GM19099 (cell line): Measurements from ENCODE around the gene HELZ.

Experiments used
- POLR2A ChIP-seq: IDR thresholded peaks from 3 replicates; pipeline ENCODE4 v1.6.1; 2011; ENCODE audit warnings: low read depth; ENCODE audit not compliant: insufficient read length; ENCODE audit errors: extremely low read depth

Gene HELZ

DNA sequence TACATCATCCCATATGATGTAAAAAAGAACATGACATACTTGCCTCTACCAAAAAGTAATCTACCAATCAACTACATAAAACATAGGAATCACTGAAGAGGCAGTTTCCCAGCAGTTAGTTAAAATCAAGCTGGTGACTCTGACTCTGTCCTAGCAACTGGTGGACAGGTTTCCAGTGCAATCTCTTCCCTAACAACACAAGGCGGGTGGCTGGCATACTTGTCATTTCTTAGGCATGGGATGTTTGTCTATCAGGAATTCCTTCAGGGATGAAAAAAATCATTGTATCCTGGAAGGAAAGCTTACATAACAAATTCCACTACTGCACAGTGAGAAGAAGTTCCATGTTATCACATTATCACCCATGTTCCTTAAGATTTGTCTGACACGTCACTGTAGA lies 50.9 kb downstream of the HELZ start:
- no peak for TF ChIP-seq POLR2A

DNA sequence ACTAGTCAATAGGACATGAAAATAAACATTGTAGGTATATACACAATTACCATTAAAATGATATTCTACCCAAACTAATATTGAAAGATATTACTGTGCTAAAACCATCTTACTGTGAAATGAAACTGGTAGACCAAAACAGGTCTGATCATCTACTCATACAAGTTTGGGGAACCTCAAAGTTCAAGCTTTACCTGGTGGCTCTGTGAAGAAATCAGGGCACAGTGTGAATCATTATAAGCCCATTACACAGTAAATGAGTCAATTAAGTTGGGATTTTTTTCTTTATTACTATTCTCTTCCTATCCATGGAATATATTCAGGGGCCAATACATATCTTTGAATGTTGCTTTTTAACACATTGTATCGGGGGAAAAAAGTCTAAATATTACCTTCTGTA lies 57.1 kb downstream of the HELZ start:
- TF ChIP-seq POLR2A, result no peak

DNA sequence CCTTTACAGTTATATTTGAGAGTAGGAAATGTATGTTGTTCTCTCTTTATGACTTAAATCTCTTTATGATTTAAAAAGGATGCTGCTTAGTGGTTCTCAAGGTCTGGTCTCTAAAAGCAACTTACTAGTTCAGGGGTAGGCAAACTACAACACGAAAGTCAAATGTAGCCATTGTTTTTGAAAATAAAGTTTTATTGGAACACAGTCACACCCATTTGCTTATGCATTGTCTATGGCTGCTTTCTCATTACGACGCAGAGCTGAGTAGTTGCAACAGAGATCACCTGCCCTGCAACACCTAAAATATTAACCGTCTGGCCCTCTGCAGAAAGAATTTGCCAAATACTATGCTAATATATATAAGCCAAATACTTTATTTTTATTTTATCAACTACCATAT lies 58.2 kb downstream of the HELZ start:
- no peak for TF ChIP-seq POLR2A

DNA sequence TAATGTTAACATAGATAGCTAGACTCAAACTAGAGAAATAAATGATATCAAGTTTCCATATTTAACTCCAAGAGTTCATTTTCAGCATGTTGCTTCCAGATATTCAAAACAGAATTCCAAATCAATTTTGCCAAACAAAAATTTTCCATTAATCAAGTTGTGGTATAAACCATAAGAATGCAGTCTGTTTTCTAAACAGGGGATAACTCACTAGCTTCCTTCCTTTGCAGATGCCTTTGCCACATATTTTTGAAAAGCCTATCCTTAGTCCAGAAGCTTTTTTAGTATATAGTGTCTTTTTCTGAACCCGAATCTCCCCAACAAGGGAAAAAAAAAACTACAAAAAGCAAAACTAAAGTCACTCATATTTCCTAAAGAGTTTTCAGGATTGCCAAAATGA lies 61.5 kb downstream of the HELZ start:
- no peak for TF ChIP-seq POLR2A

DNA sequence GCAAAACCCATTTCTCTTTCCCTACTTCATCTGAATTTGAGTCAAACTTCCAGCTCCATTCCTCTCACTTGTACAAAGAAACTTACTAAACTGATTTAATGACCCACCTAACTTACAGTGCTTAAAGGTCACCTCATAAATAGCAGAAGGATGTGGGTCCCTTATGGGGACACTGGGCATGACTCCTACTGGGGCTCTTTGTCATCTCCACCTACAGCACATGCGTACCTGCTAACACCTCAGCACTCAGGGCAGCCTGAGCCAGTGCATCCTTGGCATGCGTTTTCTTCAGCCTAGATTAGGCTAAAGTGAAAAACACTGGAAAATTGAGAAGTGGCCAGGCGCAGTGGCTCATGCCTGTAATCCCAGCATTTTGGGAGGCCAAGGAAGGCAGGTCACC lies 63.2 kb downstream of the HELZ start:
- TF ChIP-seq POLR2A, result no peak

DNA sequence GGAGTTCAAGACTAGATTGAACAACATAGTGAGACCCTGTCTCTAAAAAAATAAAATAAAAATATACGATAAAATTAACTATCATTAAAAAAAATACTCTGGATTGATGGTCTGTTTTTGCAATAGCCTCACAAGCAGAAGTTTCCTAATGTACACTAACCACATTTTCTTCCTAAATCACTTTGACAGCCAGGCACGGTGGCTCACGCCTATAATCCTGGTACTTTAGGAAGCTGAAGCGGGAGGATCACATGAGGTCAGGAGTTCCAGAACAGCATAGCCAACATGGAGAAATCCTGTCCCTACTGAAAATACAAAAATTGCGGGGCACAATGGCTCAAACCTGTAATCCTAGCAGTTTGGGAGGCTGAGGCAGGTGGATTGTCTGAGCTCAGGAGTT lies 64.7 kb downstream of the HELZ start:
- no peak for TF ChIP-seq POLR2A

DNA sequence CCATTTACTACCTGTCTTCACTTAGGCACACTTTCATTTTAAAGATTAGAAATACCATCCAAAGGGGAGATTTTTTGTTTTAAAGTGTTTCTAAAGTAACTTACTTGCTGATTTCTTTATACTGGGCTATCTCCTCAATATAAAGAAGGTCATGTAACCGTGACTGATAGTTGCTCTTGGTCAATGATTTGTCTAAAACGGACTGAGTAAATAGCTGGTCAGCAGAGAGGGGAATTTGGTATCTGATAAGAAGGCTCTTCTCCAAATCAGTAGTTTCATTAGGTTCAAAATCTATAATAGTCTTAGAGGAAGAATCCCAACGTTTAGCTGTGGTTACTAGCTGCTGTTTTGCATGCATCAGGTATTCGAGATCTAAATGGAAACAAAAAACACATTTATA lies 66.4 kb downstream of the HELZ start:
- no peak for TF ChIP-seq POLR2A

DNA sequence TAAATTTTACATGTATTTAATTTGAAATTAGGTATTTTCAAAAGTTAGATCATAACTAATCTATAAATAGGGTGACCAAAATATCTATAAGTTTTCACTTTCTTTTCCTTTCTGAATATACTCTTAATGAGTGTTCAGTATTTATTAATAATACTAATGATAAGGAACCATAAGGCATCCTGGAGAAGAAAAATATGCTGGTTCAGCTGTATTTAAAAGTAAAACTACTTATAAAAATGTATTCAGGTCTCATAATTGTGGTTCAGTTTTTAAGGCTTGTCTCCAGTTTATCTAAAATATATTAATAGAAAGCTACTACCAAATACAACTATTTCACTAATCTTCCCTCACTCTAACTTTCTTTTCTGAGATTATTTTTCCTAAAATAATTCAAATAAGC lies 67.3 kb downstream of the HELZ start:
- TF ChIP-seq POLR2A, result no peak

DNA sequence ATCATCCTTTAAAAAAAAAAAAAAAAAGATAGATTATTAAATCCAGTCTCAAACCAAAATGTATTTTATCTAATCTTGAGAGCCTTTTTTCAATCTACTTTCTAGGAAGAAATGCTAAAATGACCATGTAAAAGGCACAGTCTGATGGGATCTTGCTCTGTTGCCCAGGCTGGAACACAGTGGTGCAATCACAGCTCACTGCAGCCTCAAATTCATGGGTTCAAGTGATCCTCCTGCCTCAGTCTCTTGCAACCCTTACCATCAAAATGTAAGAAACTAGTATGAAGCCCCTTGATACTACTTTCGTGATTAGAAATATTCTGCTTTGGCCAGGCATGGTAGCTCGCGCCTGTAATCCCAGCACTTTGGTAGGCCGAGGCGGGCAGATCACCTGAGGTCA lies 70.8 kb downstream of the HELZ start:
- TF ChIP-seq POLR2A, result no peak

DNA sequence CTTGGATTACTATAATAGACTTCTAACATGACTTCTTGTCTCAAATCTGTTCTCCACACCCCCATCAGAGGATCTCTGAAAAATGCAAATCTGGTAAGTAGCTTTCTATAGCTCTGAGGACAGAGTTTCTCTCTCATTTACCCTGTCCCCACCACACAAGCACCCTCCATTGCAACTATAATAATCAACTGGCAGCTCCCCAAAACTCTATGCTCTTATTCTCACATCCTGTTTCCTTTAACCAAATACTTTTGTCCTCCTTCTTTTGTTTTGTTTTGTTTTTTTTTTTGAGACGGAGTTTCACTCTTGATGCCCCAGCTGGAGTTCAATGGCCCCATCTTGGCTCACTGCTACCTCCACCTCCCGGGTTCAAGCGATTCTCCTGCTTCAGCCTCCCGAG lies 73.4 kb downstream of the HELZ start:
- TF ChIP-seq POLR2A, result no peak

DNA sequence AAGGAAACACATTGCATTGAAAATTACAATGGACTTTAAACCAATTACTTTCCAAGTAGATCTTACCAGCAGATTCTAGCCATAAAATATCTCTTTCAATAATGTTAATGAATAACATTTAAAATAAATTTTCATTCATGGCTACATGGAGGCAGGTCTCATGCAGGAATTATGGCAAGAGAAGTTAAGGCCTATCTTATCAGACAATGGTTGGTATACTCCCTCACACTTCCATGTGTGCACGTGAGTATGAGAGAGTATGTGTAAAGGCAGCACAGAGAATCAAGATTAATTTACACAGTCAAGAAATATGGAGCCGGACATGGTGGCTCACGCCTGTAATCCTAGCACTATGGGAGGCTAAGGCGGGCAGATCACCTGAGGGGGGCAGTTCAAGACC lies 76.5 kb downstream of the HELZ start:
- no peak for TF ChIP-seq POLR2A

DNA sequence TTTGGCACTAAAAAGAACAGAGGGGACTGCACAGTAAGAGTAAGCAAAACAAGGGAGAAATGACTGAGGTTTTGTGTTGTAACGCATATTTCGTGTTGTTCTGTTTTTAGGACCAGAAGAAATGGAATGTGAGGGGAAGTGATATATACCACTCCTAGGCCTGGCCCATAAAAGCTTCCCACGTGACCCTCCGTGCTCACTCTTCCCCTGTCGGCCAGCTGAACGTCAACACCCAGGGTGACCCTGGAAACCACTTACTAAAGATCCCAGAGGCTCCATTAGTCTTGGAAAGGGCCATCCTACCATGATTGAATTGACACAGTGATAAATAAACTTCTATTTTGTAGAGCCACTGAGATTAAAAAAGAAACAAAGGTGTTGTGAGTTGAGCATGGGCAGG lies 79.8 kb downstream of the HELZ start:
- no peak for TF ChIP-seq POLR2A

DNA sequence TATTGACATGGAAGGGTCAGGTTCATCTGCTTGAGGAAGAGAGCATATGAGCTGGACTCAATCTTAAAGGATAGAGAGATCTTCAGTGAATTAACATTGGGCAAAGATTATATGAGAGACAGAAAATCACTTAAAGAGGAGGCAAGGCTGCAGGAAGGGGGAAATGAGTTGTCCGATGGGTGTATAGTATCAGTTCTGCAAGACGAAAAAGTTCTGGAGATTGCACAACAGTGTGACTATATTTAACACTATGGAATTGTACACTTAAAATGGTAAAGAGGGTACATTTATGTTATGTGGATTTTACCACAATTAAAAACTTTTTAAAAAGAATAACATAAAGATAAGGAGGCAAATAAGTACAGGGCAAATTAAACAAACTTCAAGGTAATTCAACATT lies 80.7 kb downstream of the HELZ start:
- no peak for TF ChIP-seq POLR2A

DNA sequence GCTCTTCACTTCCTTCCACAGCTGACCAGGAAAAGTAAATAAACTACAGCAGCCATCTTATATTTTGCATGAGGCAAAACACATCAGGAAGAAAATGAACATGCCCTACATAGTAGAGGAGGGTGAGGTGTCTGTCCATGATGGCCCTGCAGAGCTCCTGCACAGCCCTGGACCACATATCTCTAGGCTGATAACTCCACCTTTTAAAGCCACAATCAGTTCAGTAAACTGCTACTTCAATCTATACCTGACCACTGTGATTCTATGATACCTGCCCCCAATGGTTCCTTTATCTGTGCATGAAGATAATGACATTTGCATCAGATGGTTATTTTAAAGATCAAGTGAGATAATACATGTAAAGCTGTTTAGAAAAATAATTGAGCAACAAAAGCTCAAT lies 82.2 kb downstream of the HELZ start:
- TF ChIP-seq POLR2A, result no peak

DNA sequence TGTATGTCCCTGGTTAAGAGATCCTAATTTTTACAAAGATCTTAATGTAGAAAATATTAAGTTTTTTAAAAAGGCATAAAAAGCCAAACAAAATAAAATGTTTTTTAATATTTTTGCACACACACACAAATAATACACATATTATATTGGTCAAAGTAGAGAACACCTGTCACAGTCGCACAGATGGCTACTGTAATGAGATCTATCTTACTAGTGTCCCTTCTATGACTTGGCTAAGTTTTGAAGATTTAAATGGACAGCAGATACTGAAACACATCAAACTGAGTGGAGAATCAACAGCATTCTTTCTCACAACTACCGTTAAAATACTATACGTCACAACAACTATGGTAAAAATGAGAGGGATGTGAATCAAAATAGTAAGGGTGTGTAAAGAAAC lies 83.4 kb downstream of the HELZ start:
- TF ChIP-seq POLR2A, result no peak

DNA sequence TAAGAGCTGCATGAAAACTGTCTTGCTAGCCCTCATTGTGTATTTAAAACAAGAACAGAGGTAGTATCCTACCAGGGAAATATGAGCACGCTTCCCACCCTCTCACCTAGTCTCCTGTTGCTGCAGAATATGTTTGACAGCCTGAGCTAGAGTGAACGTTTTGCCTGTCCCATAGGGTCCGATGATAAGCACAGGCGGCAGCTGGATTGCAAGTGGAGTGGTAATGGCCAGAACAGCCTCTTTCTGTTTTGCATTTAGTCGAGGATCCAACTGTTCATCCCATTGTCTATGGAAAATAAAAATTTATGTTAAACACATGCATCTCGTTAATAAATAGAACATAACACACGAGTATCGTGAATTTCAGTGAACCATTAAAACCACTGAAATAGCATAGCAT lies 84.2 kb downstream of the HELZ start:
- TF ChIP-seq POLR2A, result no peak

DNA sequence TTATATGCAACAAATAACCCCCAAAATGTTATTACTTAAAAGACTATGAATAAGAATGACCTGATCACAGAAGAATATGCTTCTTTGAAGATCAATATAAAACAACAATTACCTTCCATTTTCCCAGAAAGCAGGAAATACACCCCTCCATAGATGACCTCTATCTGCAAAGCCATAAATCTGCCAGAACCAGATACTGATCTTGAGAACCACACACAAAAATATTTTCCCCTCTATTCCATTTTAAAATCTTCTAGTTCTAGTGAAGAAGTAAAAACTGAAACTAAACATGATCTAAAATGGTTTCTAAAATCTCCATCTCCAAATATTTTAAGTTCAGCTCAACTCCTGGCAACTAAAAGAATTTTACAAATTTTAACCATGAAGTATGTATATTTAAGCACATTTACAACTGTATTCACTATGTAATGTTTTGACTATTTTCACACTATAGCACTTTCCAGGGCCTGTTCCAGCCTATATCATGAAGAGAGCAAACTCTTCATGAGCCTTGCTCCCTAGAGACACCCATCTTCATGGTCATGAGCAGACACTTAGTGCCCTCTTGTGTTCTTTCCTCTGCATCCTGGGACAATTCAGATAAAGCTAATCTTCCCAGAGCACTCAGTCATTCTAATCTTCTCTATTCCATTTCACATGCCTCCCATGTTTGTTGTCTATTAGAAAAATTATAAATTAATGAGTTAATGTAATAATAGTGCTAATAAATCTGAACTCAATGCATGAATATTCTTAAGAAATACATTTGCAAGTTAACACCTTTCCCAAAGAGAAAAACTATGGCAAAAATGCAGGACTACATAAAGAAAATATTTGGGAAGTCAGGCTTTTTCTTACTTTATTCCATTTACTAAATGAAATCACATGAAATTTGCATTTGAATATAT lies 87.0 kb downstream of the HELZ start:
- TF ChIP-seq POLR2A, result no peak
